ENCODE results near the gene STARD7.
"Not testable (repeated sequence)": the region's sequence is repeated elsewhere in the genome, so short reads cannot be mapped to it uniquely, and the experiment has no call there.

The STARD7 gene

DNA sequence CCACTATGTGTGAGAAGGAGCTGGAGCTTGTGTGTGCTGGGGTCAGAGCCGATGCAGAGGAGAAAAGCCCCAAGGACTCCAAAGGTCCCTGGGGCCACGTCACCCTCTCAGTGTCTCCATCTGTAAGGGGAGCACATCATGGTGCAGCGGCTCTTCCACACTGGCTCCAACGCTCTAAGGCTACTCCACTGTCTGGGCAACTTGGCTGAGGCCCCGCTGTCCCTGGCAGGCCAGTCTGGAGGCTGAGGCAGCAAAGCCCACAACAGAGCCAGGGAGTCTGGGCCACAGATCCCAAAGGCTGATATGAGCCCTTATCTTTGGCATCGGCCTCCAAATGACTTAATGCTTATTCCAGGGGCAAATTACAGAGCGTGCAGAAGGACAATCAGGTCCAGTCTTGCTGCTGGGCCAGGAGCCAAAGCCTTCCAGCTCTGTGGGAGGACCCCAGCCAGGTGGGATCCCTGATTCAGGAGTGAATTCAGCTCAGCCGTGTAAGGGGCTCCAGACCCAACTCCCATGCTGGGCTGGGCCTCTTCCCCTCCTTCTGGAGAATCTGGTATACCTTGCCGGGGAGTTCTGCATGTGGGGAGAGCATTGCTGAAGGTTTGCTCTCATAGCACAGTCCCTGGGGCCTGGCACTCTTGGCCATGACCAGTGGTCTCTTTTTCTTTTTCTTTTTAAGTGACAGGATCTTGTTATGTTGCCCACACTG, 61.6 kb downstream of the STARD7 start:
- no peak for DNase-seq

DNA sequence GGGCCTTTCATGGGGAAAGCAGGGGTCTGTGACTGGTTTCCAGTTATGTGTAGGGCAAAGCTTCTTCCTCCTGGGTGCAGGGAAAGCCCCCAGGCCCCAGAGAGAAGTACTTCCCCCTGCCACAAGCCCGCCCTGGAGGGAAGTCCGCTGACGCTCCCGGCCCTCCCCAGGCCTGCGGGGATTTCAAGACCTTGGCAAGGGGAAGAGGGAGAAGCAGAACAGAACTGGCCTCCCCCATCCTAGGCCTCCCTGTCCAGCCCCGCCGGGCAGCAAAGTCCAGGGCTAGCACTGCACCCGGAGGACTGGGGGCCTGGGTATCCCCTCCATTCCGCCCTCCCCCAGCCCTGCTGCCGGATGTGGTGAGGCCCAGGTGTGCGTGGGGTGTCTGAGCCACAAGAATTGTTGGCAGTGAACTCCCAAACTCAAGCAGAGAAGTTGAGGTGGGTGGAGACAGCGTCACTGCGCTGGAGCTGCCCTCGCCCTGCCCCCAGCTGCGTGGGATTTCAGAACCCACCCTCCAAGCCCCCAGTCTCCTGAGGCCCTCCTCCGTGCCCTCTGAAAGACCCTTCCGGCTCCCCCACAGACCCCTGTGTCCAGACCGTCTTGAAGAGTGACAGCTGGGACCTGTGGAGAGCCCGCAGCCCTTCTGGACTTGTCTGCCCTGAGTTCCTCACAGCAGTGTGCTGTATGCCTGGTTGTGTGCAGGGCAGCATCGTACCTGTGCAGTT, 62.3 kb downstream of the STARD7 start:
- DNase-seq = peak; percentile 93 to 98 (median 97)

DNA sequence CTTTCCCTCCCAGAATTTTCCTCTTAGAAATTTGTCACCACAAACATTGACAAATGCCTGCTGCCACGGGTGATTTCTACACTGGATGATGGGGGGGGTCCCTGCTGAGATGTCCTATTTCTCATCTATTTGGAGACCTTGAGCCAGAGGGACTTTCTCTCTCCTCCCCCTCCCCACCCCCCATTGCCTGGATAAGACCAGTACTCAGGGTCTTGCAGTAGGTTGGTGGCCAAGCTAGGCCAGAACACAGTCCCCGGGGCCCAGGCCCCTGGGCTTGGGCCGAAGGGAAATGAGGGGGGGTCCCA, 62.8 kb downstream of the STARD7 start:
- DNase-seq = peak in 1 of 4 experiments; percentile 55

DNA sequence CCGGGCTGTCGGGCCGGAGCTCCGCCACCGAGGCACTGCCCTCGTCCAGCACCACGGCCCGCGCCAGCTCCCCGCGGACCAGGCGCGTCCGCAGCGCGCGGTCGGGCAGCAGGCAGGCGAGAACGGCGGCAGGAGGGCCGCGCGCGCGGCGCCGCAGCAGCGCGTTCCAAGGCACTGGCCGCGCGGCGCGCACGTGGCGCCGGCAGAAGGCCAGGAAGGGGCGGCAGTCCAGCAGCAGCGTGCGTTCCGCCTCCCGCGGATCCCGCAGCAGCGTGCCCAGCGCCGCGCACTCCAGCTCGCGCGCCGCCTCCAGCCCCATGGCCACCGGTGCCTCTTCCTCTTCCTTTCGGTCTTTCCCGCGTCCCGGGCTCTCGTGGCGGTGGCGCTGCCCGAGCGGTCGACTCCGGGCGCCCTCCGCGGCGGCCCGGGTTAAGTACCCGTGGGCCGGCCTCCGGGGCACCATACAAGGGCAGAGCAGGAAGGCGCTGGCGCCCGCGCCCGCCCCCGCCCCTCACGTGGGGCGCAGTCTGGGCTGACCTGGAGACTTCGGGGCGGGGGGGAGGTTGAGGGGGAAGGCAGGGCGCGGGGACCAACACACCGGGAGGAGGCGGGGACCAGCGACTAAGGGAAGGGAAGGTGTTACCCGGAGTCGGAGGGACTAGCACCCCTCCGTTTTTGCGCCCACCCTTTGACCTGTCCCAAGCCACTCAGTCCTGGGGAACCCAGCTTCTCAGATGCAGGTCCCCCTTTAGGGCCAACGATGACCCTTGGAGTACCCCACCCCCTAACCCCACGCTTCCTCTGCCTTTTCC, 63.4 kb downstream of the STARD7 start, which contains the start of gene DUSP2:
Gene DUSP2 (minus strand): TSS at position 405 of the 812 bp plus-strand sequence. CDS start 86 bp downstream, at position 319.
- DNase-seq = peak; percentile 93 to 97 (median 96)

DNA sequence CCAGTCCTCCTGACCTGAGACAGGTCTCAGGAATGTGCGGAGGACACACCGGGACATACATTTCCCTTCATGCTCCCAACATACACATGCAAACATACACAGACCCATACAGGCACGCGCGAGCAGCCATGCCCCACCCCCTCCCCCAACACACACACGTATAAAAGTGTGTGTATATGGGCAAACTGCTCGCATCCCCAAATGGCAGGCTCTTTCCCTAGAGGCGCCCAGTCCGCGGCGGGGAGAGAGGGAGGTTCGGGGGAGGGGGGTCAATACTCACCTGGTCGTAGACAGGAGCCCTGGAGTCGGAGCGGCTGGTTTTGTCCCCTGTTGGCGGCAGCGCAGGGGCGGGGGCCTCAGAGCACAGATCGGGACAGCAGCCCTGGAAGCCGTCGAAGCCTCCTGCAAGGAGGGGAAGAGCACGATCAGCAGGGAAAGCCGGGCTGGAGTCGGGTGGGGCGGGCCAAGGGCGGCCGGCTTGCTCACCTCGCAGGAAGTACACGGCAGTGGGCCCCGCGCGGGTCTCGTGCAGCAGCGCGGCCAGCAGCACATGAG, 64.1 kb downstream of the STARD7 start:
- DNase-seq = no peak

DNA sequence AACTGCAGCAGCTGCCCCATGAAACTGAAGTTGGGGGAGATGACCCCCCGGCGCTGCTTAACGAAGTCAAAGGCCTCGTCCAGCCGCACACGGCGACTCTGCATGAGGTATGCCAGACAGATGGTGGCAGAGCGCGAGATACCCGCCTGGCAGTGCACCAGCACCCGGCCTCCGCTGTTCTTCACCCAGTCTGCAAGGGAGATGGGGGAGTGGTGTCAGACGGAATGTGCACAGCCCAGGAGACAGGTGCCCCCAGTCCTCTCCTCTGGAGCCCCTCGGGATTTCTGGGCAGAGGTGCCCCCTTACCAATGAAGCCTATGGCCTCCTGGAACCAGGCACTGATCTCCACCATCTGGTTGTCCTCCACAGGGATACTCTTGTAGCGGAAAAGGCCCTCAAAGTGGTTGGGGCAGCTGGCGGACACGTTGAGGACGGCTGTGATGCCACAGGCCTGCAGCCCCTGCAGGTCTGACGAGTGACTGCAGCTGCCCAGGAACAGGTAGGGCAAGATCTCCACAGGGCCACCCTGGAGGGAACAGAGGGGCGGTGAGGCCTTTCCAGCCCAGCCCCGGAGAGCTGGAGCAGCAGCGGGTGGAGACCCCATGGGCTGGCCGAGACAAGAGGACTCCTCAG, 64.7 kb downstream of the STARD7 start:
- DNase-seq = no peak

DNA sequence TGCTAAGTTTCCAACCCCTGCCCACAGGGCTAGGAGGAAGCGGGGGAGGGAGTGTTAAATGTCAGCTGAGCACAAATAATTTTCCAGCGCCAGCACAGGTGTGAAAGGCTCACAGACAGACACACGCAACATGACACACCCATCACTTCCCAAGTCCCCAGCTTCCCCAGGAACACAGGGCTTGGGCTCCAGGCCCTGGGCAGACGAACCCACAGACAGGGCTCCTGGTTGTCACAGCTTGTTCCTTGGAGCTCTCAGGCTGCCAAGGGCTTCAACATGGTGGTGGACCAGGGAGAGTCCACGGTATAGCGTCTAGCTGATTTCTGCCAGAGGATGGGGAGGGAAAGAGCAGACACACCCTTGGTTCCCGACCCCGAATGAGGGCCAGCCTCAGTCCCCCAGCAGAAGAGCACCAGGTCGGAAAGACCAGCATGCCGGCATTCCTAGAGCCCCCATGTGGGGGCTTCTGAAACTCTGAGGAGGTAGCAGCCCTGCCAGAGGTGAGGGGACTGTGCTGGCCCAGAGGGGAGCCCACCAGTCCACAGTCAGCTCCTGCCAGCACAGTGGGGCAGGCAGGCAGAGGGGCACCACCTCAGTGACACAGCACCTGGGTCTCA, 65.3 kb downstream of the STARD7 start:
- DNase-seq = no peak

DNA sequence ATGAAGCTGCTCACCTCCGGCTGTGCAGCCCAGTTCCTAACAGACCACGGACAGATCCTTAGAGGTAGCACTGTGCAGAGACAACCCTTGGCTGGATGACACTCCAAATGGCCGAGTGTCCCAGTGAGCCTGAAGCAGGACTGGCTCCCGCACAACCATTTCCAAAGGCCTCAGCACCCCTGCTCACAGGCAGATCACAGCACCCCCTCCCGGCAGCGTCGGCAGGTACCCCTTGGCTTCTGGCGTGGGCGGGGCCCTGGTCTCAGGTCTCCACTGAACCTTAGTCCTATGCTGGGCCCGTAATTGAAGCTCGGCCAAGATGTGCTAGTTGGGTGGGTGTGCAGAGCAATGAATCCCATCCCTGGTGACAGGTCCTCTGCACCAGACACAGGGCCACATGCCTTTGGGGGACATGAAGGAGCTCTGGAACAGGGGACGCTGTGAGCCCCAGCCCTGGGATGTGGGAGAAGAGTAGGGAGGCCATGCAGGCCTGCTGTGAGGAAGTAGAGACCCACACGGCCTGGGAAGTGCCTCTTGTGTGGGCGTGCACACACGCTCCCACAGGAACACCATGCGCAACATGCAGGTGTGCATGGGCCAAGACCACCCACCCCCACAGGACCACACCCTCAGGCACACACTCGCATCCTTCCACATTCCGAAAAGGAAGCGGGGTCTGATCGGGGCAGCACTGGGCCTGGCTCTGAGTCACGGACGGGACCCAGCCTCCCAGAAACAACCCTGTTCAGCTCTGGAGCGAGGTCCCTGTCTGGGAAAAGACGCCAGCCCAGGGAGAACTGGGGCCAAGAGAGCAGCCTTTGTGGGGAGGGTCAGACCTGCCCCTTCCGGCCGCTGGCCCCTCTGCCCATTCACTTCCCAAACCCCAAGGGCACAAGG, 66.2 kb downstream of the STARD7 start:
- DNase-seq = peak in 2 of 4 experiments; percentile 43 to 50

DNA sequence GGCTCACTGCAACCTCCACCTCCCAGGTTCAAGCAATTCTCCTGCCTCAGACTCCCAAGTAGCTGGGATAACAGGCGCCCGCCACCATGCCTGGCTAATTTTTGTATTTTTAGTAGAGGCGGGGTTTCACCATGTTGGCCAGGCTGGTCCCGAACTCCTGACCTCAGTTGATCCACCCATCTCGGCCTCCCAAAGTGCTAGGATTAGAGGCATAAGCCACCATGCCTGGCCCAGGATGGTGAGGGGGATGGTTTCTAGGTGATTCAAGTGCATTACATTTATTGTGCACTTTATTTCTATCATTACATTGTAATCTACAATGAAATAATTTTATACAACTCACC, 67.0 kb downstream of the STARD7 start:
- not testable (repeated sequence) for DNase-seq

DNA sequence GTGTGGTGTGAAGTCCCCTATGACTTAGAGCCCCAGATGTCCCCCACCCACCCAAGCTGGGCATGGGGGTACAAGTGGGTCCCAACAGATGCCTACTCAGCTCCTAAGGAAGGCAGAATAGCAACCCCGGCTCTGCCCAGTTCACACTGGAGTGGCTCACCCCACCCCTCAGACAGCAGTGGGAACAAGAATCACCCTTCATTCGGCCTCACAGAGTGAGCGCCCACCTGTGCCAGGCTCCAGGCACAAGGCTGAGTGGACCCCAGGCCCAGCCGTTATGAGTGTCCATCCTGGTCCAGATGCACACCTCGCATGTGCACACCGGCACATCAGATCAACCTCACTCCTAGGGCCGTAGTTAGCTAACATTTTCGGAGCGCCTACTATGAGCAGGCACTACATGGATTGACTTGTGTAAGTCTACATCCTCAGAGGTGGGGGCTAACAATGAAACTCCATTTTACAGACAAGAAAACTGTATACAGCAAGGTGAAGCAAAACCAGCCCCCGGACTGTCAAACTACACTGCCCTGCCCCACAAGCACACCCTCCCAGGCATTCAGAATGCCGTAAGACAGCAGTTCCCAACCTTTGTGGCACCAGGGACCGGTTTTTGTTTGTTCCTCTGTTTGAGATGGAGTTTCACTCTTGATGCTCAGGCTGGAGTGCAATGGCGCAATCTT, 67.5 kb downstream of the STARD7 start:
- no peak for DNase-seq

DNA sequence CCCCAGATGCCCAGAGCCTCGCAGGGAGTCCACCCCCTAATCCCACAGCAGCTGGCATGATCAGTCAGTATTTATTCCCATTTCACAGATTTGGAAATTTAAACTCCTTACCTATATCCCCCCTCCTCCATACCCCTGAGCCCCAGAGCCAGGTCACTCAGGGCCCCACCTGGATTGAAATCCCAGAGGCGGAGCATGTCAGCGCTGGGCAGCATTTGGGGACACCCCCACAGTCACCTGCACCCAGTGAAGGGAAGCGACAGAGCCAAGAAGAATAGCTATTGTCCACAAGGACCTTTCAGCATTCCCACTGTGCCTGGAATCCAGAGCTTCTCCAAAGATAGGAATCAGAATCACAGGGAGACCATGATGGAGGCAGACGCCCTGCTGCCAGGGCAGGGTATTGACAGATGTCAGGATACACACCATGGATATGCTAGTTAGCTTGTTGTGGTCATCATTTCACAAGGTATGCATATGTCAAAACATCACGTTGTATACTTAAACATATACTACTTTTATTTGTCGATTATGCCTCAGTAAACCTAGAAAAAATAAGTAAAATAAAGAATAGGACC, 69.4 kb downstream of the STARD7 start:
- DNase-seq = no peak

DNA sequence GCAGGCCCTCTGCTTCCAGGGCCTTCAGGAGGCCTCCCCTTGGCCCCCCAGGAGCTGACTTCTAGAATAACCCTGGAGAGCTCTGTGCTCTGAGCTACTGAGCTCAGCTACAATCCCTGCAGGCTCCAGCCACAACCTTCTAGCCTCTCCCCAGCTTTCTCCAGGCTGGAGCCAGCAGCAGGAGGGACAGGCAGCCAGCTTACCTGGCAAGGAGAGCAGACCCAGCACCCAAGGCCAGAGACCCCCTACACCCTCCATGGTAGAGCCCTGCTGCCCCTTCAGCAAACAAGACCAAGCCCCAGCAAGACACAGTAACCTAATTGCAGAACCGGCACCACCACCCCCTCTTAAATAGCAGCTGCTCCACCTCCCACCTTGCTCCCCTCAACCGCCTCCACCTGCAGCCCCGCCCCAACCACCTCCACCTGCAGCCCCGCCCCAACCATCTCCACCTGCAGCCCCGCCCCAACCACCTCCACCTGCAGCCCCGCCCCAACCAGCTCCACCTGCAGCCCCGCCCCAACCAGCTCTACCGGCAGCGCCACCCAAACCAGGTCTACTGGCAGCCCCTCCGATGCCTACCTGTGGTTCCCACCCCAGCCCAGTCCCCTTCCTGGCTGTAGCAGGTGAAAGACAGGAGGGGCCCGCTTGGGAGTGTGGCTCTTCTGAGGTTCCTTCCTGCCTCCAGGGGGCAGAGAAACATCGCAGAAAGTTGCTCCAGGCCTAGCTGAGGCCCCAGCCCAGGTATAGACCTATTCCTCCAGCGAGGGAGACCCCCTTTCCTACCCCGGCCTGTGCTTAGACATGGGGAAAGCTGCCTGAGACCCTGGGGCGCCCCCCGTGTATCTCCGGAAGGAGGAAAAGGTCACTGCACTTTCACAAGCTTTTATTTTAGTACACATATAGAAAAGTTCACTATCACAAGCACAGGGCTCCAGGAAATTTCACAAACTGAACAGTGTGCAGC, 70.2 kb downstream of the STARD7 start, which contains the start of gene ASTL:
Gene ASTL (minus strand): TSS at position 324 of the 967 bp plus-strand sequence. CDS start 66 bp downstream, at position 258.
- DNase-seq = peak; percentile 46 to 70 (median 60)

DNA sequence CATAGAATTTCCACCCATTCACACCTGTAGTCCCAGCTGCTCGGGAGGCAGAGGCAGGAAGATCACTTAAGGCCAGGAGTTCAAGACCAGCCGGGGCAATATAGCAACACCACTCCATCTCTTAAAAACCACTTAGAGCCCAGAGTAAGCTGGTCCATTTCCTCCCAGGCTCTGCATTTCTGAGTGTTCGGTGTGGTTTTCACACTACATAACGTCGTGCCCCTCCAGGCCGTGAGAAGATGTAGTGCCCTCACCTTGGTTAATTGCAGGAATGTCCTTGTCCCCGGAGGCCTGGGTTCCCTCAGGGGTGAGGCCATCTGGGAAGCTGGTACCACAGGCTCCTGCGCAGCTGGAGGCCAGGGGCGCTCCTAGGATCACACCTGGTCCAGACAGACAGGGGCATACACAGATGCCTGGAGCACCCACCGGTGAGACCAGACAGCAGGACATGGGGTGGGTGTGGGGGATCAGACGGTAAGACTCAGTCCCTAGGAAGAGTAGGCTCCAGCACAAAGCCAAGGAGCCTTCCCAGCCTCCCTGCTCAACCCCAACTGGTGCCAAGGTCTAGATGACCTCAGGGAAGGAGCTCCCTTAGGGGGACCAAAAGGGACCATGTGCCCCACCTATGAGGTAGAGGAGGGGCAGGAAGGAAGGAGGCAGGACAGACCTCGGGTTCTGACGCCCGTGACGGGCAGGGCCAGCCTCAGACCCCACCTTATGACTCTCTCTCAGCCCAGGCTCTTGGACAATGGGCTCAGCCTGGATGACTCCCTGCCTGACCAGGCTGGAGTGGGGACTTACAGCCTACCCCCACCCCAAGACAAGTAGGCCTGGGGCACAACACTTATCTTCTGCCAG, 71.1 kb downstream of the STARD7 start:
- DNase-seq = no peak

DNA sequence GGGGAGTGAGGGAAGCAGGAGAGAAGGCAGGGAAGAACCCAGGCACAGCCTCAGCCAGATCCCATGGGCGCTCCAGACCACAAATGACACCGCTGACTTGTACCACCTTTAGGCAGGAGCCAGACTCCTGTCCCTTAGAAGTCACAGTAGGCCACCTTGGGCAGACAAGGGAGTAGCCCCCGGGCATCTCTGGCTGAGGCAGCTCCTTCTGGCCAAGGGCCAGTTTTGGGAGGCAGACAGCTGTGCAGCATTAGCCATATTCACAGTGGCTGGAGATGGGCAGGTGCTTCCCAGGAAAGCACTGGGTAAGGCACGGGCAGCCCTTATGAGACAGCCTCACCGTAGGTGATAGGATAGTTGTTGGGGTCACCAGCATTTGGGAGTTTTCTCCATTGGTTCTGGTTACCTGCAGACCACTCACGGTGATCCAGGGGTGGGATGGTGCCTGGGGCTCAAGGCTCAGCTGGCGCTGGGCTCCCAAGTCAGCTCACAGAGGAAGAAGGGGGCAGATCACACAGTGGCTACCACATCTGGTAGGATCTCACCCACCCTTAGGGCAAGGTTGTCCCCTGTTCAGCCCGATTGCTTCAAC, 72.4 kb downstream of the STARD7 start:
- no peak for DNase-seq

DNA sequence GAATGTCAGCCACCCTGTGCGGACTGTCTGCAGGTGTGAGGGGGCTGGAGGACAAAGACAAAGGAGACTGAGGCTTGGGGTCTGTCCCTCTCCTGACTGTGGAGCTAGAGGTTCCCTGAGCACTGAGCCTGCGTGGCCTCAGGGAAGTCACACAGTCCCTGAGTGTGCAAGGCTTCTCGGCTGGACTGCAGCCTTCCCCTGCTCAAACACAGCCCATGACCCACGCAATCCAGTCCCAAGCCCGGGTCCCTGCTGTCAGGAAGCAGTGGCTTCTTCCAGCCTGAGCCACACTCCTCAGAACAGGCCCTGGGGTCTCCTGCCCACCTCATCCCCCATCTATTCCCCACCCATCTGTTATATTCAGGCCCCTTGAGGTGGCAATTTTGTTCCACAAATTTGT, 73.0 kb downstream of the STARD7 start:
- DNase-seq = no peak

DNA sequence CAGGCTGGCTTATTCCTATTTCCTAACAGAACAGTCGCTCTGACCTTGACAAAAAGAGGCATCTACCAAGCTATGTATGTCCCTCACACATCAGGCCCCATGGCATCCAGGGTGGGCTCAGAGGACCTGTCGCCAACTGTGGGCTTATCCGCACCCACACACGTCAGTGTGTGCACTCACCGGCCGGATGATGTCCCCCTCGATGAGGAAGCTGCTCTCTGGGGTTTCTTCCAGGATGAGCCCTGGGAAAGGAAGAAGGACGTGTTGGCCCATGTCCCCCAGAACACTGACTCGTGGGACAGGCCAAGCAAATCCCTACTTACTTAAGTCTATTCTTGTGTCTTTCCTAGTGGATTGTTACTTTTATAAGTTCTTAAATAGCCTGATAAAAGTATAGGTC, 73.5 kb downstream of the STARD7 start:
- no peak for DNase-seq
